Common myeloid progenitor, CD34-positive (primary cell): Measurements from ENCODE around the gene ZNHIT3.

Experiments
- CTCF ChIA-PET: fragments of 350-600 bp; sonication (Branson Sonifier 250); formaldehyde crosslinking; loops from one replicate; lab custom pipeline; 2021; ENCODE audit warnings: antibody characterized with exemption; lab: Charles Lee
- POLR2A ChIA-PET: fragments of 350-600 bp; sonication (Branson Sonifier 250); formaldehyde crosslinking; loops from one replicate; lab custom pipeline; 2021; ENCODE audit warnings: antibody characterized with exemption; lab: Charles Lee
- DNase-seq, 3 donors: peaks; one replicate each; pipeline versions ENCODE4 v3.0.0 to v3.0.0-alpha.2; 2013
- H3K27ac ChIP-seq, 2 experiments: 1 replicate in 1 of 2; 2 replicates in 1 of 2; pipeline ENCODE4 v1.7.0; 2013; ENCODE audit warnings: inconsistent platforms in 2 of 2, low read length in 2 of 2, mild to moderate bottlenecking in 2 of 2, low read depth in 1 of 2, moderate library complexity in 1 of 2; ENCODE audit not compliant: severe bottlenecking in 2 of 2, insufficient read depth in 1 of 2, poor library complexity in 1 of 2
- H3K27me3 ChIP-seq, 5 experiments: replicated peaks in 2 of 5; 1 replicate in 3 of 5; 2 replicates in 2 of 5; pipeline versions ENCODE4 v1.6.1 to v1.7.0; 2013; ENCODE audit warnings: low read length in 4 of 5, mild to moderate bottlenecking in 2 of 5, moderate library complexity in 2 of 5, inconsistent platforms in 1 of 5; ENCODE audit not compliant: insufficient read depth in 5 of 5, control insufficient read depth in 4 of 5
- H3K36me3 ChIP-seq, 4 experiments: 1 replicate in 2 of 4; 2 replicates in 2 of 4; pipeline versions ENCODE4 v1.6.1 to v1.7.0; 2013; ENCODE audit warnings: low read length in 3 of 4, control low read depth in 1 of 4, mild to moderate bottlenecking in 1 of 4; ENCODE audit not compliant: control insufficient read depth in 4 of 4, insufficient read depth in 4 of 4
- H3K4me1 ChIP-seq, 4 experiments: 1 replicate in 3 of 4; 2 replicates in 1 of 4; pipeline versions ENCODE4 v1.6.1 to v1.7.1; 2013; ENCODE audit warnings: low read length in 3 of 4, mild to moderate bottlenecking in 3 of 4, control low read depth in 1 of 4, inconsistent platforms in 1 of 4, moderate library complexity in 1 of 4; ENCODE audit not compliant: control insufficient read depth in 4 of 4, insufficient read depth in 4 of 4; ENCODE audit errors: control extremely low read depth in 1 of 4
- H3K4me3 ChIP-seq, 7 experiments: 1 replicate in 4 of 7; 2 replicates in 3 of 7; pipeline versions ENCODE4 v1.5.1 to v1.7.0; 2013; ENCODE audit warnings: mild to moderate bottlenecking in 7 of 7, low read length in 6 of 7, moderate library complexity in 6 of 7, inconsistent platforms in 2 of 7, low read depth in 2 of 7, control low read depth in 1 of 7; ENCODE audit not compliant: insufficient read depth in 4 of 7, control insufficient read depth in 1 of 7; ENCODE audit errors: extremely low read depth in 1 of 7
- H3K9me3 ChIP-seq, 5 experiments: 1 replicate in 4 of 5; 2 replicates in 1 of 5; pipeline versions ENCODE4 v1.6.1 to v1.7.1; 2013; ENCODE audit warnings: low read length in 4 of 5, mild to moderate bottlenecking in 2 of 5, inconsistent platforms in 1 of 5, low read depth in 1 of 5, moderate library complexity in 1 of 5; ENCODE audit not compliant: control insufficient read depth in 4 of 5, insufficient read depth in 2 of 5; ENCODE audit errors: control extremely low read depth in 1 of 5
- WGBS: methylation state at CpG from one replicate; pipeline ENCODE4 v1.1.5; 2013; ENCODE audit not compliant: insufficient coverage; 5-methylcytosine and 5-hydroxymethylcytosine counted together

The ZNHIT3 gene

GRCh38 chr17:36459601-36460000 lies 26.9 kb upstream of the ZNHIT3 start:
- no peaks in the 10 kb centered on the region for H3K36me3 ChIP-seq
- peaks cover 0 to 34% (median 7%) of the 10 kb centered on the region in 5 experiments for H3K27me3 ChIP-seq
- no peaks in the 10 kb centered on the region for H3K4me1 ChIP-seq
- POLR2A ChIA-PET = no interaction called here
- H3K4me3 ChIP-seq = no peak overlapping the region
- no peak overlapping the region for H3K27ac ChIP-seq
- H3K9me3 ChIP-seq = peaks cover 0 to 3% (median 0%) of the 10 kb centered on the region in 5 experiments
- CTCF ChIA-PET = interaction anchor here (1.3 kb wide), 1 partner anchor 23 kb away, joined by 4 read pairs; no protein-coding TSS in a partner anchor
- DNase-seq = no peak
- WGBS = 79% methylated on average over 7 of the region's 7 CpGs

GRCh38 chr17:36460265-36460937 lies 26.1 kb upstream of the ZNHIT3 start:
- POLR2A ChIA-PET = no interaction called here
- 58% methylated on average over 3 of the region's 5 CpGs for WGBS
- no peaks in the 10 kb centered on the region for H3K4me1 ChIP-seq
- H3K27ac ChIP-seq = no peak overlapping the region
- no peak for DNase-seq
- CTCF ChIA-PET = interaction anchor here (1.5 kb wide), 1 partner anchor 22 kb away, joined by 3 read pairs; no protein-coding TSS in a partner anchor
- H3K36me3 ChIP-seq = no peaks in the 10 kb centered on the region
- peaks cover 0 to 7% (median 0%) of the 10 kb centered on the region in 5 experiments for H3K9me3 ChIP-seq
- peaks cover 0 to 42% (median 9%) of the 10 kb centered on the region in 5 experiments for H3K27me3 ChIP-seq
- no peak overlapping the region for H3K4me3 ChIP-seq

GRCh38 chr17:36461330-36462110 lies 25.0 kb upstream of the ZNHIT3 start:
- WGBS = 54% methylated on average over 8 of the region's 10 CpGs
- no peak for DNase-seq
- Histone ChIP-seq H3K9me3 (peaks cover 0 to 7% (median 0%) of the 10 kb centered on the region in 5 experiments), H3K27me3 (peaks cover 0 to 49% (median 13%) of the 10 kb centered on the region in 5 experiments), H3K4me1 (no peaks in the 10 kb centered on the region), H3K36me3 (no peaks in the 10 kb centered on the region), H3K27ac (no peak overlapping the region), H3K4me3 (no peak overlapping the region)
- ChIA-PET POLR2A (interaction anchor here (0.6 kb wide), 1 partner anchor 143 kb away, joined by 3 read pairs; no protein-coding TSS in a partner anchor), CTCF (interaction anchor here (1.5 kb wide), 1 partner anchor 21 kb away, joined by 3 read pairs; no protein-coding TSS in a partner anchor)

- H3K9me3 ChIP-seq = peaks cover 0 to 7% (median 0%) of the 10 kb centered on the region in 5 experiments
- CTCF ChIA-PET = interaction anchor here (1.1 kb wide), 1 partner anchor 17 kb away, joined by 3 read pairs; no protein-coding TSS in a partner anchor
- H3K4me1 ChIP-seq = no peaks in the 10 kb centered on the region
- H3K27ac ChIP-seq = no peak overlapping the region
- H3K4me3 ChIP-seq = no peak overlapping the region
- POLR2A ChIA-PET = no interaction called here
- peak; percentile 78 to 88 (median 86) for DNase-seq
- H3K27me3 ChIP-seq = peaks cover 5 to 70% (median 19%) of the 10 kb centered on the region in 5 experiments
- WGBS = 18% methylated on average over 48 of the region's 54 CpGs
- H3K36me3 ChIP-seq = no peaks in the 10 kb centered on the region
Observed at GRCh38 chr17:36463916-36464764, 22.3 kb upstream of the ZNHIT3 start.

GRCh38 chr17:36464765-36465088 lies 21.8 kb upstream of the ZNHIT3 start:
- H3K36me3 ChIP-seq = no peaks in the 10 kb centered on the region
- DNase-seq = no peak
- no peak overlapping the region for H3K4me3 ChIP-seq
- no peak overlapping the region for H3K27ac ChIP-seq
- ChIA-PET POLR2A (no interaction called here), CTCF (interaction anchor here (1.1 kb wide), 1 partner anchor 16 kb away, joined by 3 read pairs; no protein-coding TSS in a partner anchor)
- peaks cover 5 to 70% (median 21%) of the 10 kb centered on the region in 5 experiments for H3K27me3 ChIP-seq
- H3K4me1 ChIP-seq = no peaks in the 10 kb centered on the region
- 15% methylated on average over 21 of the region's 21 CpGs for WGBS
- peaks cover 0 to 7% (median 0%) of the 10 kb centered on the region in 5 experiments for H3K9me3 ChIP-seq

GRCh38 chr17:36468903-36469635 lies 17.4 kb upstream of the ZNHIT3 start:
- H3K9me3 ChIP-seq = peaks cover 0 to 7% (median 0%) of the 10 kb centered on the region in 5 experiments
- H3K4me1 ChIP-seq = no peaks in the 10 kb centered on the region
- no peaks in the 10 kb centered on the region for H3K36me3 ChIP-seq
- no peak overlapping the region for H3K4me3 ChIP-seq
- ChIA-PET CTCF (interaction anchor here (1.3 kb wide), 1 partner anchor 14 kb away, joined by 5 read pairs; no protein-coding TSS in a partner anchor), POLR2A (no interaction called here)
- peaks cover 10 to 67% (median 20%) of the 10 kb centered on the region in 5 experiments for H3K27me3 ChIP-seq
- 81% methylated on average over 17 of the region's 18 CpGs for WGBS
- DNase-seq = no peak
- H3K27ac ChIP-seq = no peak overlapping the region
